Activated CD8-positive, alpha-beta memory T cell treated with anti-CD3 and anti-CD28 coated beads for 4 hours (primary cell): Measurements from ENCODE around the gene TREX2.

Experiments
- DNase-seq, 2 donors: peaks; one replicate each; pipeline ENCODE4 v3.0.0-alpha.2; 2020; ENCODE audit warnings: low read depth in 2 of 2

TREX2 gene

DNA sequence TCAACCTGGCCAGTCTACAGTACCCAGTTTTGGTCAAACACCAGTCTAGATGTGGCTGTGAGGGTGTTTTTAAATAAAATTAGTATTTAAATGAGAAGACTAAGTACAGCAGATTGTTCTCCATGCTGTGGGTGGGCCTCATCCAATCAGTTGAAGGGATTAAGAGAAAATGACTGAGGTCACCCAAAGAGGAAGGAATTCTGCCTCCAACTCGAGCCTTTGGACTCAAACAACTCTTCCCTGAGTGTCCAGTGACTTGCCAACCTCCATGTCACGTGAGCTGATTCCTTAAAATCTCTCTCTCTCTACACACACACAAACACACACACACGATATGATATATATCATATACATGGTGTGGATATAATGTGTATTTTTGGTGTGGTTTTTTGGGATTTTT, 10.0 kb downstream of the TREX2 start:
- no peak for DNase-seq

DNA sequence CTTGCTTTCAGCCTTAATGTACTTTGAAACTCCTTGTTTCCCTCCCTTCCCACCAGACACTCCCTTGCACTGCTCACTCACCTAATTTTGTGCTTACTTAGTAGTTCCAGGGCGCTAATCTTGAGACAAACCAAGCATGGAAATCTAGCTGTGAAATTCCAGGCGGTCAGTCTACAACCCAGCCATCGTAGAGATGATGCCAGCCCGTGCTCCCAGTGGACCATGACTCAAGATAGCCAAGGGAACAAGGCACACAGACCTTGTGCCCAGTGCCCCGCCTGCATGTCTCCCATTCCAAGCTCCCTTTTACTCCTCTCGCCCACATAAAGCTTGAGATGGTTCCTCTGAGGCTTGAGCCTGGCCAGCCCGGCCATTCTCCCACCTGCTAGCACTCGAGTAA, 11.1 kb downstream of the TREX2 start:
- no peak for DNase-seq

DNA sequence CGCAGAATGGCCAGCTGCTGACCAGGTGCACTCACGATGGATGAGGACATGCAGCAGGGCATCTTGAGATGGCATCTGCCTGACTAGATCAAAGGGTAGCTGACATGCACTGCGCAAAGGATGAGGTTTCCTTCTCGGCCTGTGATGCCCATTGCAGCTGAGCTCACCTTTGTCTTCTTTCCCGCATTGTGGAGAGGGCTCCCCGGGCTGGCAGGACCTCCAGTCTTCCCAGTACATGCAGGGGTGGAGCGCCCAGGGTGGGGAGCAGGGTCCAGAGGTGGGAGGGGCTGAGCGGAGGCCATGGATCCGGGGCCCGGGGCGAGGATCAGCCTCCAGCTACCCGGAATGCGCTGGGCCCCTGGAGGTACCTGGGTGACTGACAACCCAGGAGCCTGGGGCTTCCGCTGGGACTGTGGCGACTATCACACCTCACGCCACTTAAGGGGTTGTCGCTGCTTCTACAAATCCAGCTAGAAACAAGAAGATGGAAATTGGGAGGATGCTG, 12.0 kb downstream of the TREX2 start:
- DNase-seq, result no peak

DNA sequence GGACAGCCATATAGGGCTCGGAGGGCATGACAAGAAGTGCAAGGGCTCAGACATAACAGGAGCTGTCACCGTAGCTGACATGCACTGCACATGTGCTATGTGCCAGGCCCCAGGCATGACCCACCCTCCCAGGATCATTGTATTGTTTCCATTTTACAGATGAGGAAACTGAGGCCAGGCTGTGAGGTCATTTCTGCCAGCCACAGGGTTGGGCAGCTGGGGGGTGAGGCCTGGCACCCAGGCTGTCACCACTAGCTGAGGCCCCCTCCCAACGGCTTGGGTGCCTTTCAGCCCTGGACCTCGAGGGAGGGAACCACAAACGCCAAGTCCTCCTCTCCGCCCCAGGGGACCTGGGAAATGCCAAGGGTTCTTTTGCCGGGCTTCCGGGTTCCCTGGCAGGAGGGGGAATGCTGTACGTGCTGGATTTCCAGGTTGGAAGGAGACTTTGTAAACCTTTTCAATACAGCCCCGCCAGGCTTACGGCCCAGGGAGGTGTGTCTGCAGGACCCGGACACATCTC, 12.6 kb downstream of the TREX2 start:
- DNase-seq, result no peak

DNA sequence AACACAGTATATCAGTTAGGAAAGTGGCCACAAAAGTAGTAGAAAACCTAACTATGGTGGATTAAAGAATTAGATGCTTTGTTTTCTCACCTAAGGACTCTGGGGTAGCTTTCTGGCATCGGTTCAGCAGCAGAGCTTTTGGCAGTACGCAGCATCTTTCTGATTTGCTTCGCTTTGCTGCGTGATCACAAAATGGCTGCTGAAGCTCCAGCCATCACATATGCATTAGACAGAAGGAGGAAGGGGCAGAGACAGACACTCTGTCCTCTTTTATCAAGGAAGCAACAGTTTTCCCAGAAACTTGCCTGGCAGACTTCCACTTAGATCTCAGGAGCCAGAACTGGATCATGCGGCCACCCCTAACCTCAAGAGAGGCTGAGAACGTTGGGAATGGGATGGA, 15.1 kb downstream of the TREX2 start:
- DNase-seq, result no peak

DNA sequence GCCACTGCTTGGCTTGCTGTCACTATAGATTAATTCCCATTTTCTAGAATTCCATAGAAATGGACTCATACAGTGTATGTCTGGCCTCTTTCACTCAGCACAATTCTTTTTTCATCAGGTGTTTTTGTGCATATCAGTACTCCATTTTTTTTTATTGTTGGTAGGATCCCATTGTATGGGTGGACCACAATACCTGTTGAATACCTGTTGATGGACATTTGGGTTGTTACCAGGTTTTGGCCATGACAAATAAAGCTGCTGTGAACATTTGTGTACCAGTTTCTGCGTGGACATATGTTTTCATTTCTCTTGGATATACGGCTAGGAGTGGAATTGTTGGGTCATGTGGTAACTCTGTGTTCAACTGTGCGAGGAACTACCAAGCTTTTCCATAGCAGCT, 19.7 kb downstream of the TREX2 start:
- no peak for DNase-seq

DNA sequence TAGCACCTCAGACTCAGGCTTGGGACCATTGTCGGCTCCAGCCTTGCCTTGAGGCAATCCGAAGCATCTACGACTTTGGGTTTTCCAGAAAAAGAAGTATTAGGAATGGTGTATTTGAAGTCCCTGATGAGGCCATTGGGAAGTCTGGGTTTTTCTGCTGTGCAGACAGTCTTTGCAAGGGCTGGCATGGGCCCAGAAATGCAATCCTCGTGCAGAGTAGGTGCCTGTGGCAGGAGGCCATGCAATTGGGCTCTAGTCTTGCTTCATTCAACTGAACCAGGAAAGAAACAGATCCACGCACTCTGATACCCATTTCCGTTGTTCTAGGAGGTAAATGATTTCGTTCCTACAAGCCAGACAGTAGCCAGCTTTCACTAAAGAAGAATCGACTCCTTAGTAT, 22.2 kb downstream of the TREX2 start:
- no peak for DNase-seq

DNA sequence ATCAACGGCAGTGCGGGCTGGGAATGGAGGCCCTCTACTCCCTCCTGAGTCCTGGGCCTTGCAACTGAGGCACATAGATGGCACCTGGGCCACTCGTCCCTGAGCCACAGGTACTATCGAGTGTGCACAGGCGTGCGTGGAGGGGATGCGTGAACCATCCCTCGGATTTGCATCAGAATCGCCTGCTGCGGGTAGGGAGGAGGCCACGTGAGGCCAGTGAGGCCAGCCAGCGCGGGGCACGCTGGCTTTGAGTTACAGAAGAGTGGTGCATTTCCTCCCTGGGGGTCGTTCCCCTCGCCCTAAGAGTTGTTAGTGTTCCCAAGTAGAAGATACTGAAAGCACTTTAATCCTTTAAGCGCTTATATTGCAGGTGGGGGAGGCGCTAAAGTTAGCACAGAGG, 24.0 kb downstream of the TREX2 start:
- no peak for DNase-seq

DNA sequence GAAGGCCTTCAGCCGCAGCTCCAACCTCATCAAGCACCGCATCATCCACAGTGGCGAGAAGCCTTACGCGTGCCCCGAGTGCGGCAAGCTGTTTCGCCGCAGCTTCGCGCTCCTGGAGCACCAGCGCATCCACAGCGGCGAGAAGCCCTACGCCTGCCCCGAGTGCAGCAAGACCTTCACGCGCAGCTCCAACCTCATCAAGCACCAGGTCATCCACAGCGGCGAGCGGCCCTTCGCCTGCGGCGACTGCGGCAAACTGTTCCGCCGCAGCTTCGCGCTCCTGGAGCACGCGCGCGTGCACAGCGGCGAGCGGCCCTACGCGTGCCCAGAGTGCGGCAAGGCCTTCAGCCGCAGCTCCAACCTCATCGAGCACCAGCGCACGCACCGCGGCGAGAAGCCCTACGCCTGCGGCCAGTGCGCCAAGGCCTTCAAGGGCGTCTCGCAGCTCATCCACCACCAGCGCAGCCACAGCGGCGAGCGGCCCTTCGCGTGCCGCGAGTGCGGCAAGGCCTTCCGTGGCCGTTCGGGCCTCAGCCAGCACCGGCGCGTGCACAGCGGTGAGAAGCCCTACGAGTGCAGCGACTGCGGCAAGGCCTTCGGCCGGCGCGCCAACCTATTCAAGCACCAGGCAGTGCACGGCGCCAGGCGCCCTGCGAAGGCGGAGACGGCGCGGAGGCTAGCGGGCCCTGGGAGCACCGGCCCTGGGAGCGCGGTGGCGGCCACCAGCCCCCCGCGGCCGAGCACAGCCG, 24.8 kb downstream of the TREX2 start:
- DNase-seq, result no peak

DNA sequence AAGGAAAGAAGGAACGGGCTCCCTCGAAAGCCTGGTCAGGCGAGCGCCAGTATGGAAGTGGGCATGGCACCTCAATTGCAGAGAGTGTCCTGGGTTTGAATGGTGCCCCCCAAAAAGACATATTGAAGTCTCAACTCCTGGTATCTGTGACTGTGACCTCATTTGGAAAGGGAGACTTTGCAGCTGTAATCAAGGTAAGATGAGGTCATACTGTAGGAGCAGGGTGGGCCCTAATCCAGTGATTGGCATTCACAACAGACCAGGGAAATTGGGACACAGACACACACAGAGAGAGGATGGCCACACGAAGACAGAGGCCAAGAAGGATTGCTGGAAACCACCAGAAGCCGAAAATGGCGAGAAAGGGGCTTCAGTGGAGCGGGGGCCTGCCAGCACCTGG, 28.2 kb downstream of the TREX2 start:
- DNase-seq, result no peak

DNA sequence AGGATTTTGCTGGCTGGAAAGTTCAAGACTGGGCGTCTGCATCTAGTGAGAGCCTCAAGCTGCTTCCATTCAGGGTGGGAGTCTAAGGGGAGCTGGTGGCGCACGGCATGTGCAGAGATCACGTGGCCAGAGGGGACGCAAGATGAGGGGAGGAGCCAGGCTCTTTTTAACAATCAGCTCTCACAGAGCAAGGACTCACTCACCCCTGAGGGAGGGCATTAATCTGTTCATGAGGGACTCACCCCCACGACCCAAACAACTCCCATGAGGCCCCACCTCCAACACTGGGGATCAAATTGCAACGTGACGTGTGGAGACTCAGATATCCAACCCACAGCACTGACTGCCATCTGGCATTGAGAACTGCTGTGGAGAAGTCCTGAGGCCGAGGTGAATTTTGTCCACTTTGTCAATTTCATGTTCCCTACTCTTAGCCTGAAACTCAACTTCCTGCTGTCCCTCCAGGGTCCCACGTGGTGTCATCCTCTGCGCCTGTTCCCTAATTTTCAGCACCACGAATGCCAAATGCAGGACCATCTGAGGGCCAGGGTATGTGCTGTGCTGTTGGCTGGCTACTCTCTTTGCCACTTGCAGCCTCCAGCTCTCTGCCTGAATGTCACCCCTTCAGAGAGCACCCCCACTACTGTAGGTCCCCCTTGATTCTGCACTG, 28.9 kb downstream of the TREX2 start:
- DNase-seq, result no peak

DNA sequence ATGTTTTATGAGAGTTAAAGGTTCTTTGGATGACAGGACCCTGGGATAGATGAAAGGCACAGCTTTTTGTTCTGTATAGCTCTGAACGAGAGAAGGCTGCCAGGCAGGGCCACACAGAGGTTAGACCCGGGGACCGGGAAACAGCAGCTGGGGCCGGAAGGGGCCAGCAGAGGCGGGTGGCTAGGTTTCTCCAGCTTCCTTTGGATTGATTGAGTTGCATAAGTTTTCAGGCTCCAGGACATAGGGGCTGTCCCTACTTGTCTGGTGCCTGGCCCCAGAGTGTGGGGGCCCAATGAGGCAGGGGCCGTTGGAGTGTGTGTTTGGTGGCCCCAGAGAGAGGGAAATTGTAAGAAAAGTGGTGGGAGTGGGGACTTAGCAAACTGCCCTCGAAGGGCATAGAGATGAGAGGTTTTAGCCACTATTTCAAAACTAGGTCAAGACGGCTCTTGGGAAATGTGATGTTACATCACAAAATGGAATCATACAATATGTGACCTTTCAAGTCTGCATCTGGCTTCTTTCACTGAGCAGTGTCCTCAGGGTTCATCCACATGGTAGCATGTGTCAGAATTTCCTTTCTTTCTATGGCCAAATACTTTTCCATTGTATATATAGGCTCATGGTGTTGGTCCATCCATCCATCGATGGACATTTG, 30.9 kb downstream of the TREX2 start:
- no peak for DNase-seq

DNA sequence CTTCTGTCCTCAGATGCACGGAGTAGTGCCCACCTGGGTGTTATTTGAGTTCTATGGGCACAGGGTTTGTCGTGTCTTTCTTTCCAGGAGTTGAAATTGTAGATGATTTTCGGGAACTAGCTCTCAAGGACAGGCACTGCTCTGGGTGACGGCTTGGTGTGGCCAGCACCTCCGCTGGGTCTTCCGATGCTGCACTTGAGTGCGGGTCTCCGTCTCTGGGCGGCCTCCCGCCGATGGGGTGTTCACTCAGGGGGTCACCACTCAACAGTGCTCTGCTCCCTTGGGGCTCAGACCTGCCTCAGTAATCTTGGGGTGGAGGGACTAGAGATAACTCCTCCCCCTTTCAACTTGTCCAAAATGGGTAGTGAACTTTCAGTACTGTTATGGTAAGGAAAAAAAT, 32.1 kb downstream of the TREX2 start:
- DNase-seq, result no peak

DNA sequence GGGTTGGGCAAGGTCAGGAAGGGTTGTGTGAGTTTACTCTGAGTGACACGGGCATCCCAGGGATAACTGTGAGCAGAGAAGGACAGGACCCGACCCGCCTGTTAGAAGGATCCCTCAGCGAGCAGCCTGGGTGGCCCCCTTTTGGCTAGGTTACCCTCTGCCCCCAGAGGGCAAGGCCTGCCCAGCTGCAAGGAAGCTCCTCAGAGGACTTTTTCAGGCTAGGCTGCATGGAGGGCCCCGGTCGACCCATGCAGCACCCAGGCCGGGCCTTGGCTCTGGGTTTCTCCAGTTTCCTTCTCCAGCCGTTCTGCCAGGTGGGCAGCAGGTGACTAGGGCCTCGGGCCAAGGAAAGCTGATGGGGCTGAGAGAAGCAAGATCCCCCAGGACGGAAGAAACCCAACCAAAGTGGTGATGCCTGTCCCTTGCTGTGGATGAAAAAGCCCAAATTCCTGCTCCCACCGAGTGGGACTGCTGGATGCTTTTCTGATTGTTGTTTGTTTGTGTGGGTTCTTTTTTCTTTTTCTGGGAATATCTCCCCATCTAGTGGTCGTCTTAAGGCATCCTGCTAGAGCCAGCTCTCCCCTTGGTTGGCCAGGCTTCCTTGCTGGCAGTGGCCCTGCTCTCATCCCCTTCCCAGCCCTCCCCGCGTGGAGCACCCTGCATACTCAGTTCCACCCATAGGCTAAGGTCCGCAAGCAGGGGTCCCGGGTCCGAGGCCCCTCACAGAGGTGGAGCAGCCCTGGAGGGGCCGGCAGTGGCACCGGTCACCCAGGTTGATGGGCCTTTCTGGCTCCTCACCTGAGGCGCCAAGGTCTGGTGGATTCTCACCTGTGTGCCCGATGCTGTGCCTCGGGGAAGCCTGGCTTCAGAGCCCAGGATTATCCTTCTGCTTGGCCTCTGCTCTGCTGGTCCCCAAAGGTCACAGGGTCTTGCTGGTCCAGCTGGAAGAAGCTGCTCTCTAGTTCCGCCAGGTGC, 32.8 kb downstream of the TREX2 start:
- no peak for DNase-seq

DNA sequence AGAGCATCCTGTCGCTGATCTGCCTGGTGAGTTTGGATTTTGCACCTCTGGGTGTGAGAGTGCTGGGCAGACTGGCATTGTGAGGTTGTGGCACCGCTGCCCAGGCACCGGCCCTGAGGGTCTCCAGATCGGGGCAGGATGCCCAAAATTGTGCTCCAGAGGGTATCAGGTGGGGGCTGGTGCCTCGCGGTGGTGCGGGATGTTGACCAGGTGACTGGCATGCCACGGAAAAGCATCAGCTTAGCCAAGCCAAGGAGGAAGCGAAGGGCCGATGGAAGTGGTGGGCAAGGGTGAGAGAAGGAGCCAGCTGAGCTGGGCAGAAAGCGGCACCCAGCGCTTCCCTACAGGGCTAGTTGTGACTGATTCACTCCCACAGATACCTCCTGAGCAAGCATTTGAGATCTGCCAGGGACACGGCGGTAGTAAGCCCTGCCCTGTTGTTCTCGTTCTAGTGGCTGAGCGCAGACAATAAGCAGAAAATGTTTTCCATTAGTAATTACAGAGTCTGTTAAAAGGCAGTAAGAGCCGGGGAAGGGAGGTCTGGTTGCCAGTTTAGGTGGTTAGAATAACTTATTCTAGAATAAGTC, 33.8 kb downstream of the TREX2 start:
- no peak for DNase-seq

DNA sequence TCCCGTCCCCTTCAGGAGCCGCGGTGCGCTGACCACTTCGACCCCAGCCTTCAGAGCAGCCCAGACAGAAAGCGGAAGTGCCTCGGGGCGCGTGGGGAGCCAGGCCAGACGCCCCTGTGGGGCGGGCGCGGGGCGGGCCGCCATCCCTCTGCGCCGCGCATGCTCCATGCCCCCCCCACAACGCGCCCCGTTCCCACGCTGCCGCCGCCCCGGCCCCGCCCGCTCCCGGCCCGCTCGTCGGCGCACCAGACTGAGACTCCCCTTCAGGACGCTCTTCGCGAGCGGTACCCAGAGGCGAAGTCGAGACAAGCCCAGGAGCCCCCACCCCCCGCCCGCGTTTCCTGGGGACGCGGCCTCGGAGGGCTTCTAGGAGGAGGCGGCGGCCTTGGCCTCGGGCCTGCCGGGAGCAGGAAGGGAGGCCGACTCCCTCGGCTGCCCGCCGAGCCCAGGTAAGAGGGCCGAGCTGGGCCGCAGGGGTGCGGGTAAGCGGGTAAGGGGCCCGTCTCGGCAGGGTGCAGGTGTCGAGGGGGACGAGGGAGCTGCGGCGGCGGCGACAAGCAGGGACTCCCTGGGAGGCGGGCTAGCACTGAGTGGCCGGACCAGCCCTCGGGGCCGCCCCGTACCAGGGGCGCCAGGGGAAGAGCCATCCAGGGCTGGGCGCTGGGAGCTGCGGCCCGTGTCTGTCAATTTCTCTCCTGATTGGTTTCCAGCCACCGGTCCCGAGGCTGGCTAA, 34.4 kb downstream of the TREX2 start, which contains the start of gene ZFP92:
ZFP92 (plus strand) TSS at position 218 of the 733 bp plus-strand sequence. CDS start 6,851 bp downstream, outside the sequence.
- DNase-seq, result peak in 1 of 2 donors; percentile 6

DNA sequence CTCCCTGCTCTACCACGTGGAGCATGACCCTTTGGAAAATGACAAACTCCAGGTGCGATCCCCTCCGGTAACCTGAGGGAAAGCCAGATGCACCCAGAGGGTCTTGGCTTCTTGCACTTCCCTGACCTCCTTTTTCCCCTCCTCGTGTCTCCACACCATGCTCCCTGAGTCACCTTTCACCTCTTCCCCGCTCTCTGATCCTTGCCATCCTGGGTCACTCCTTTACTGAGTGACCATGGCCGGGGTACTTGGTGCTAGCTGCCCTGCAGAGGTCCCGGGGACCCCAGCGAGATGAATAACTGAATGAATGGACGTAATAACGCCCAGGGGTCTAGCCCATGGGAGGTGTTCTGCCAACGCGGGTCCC, 35.0 kb downstream of the TREX2 start:
- DNase-seq, result no peak

DNA sequence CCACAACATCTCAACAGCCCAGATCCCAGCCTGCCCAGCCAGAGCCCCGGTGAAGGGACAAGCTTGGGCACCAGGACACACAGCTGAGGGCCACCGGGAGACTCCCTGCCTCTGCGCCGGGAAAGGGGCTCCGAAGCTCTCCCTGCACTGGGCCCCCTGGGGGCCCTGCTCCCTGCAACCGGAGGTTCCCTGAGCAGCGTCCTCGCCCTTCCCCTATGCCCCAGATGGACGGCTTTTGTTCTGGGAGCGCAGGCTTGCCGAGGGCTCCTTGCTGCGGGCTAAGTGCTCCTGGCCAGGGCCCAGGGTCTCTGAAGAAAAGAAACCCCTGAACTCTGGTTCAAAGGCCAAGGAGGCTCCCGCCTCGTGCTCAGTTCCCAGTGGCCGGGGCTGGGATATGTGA, 35.5 kb downstream of the TREX2 start:
- DNase-seq, result no peak

DNA sequence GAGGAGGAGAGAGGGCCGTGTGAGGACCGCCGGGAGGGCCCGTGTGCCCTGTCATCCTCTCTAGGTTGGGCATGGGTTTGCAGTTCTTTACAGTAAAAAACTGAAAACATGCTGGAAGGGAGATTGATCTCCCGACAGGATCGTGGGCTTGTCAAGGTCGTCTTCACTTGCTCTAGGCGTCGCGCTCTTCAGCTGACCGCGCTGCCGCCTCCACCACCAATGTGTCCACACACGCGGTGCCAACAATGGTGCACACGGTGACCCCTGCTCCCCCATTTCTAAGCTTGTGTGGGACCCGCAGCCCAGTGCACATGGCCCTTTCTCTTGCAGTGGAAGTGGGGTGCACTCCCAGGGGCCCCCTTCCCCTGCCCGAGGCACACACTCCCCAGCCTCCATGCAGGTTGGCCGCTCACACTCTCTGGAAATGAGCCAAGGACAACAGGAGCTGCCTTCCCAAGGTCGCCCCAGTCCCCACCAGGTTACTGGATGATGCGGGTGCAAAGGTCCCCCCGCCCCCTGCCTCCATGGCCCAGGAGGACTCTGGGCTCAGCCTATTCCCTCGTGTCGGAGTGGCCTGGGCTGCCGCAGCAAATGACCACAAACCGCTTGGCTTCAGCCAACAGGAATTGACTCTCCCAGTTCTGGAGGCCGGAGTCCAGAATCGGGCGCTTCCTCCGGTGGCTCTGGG, 36.3 kb downstream of the TREX2 start:
- DNase-seq, result no peak

DNA sequence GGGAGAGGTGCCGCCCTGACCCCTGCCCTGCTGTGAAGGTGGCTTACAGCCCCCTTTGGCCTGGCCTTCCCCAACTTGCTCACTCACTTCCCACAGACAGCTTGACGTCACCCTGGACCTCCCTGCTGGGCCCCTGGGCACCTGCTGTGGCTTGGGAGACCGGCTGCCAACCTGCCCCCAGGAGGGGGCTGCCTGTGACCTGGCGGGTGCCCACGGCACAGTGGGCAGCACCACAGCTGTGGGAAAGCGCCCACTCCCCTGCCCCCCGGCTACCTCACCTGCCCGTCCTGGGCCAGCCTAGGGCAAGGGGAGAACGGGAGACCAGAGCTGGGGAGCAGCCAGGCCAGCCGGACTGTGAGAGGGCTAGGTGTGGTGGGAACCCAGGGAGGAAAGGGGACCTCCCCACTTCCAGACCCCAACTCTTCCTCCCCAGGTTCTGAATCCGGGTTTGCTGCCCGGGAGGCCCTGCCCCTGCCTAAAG, 36.9 kb downstream of the TREX2 start:
- no peak for DNase-seq
